Bronchial epithelial cell (primary cell): ENCODE data around the gene GLP2R. TPM values are rescaled to one million over a fixed set of nuclear protein-coding genes. Genes with fewer than 3 reads are reported as not detected.

ENCODE experiments used
- DNase-seq: peaks from one replicate; pipeline ENCODE4 v3.0.0-alpha.2; 2010; ENCODE audit warnings: low read depth
- FAIRE-seq: peaks from 2 replicates; lab custom pipeline; 2011; peaks lifted over from hg19 to GRCh38; lab: Jason Lieb, UNC
- H3K27me3 ChIP-seq: 2 replicates; pipeline ENCODE4 v1.5.1; 2011; ENCODE audit warnings: low read length; ENCODE audit not compliant: control insufficient read depth, insufficient read depth
- H3K36me3 ChIP-seq: 2 replicates; pipeline ENCODE4 v1.5.1; 2011; ENCODE audit warnings: low read length; ENCODE audit not compliant: control insufficient read depth, insufficient read depth
- H3K4me3 ChIP-seq: 2 replicates; pipeline ENCODE4 v1.5.1; 2011; ENCODE audit warnings: mild to moderate bottlenecking, low read depth, low read length, control low read depth
- total RNA-seq: library from RNA; depleted of rRNA; stranded (reverse); fragments of >200 nt; gene quantifications from 2 replicates; pipeline ENCODE4 v1.2.1, GENCODE V29; 2014
- TF ChIP-seq, protein P1 (sequence below): IDR thresholded peaks from 2 replicates; pipeline ENCODE4 v1.5.1; 2011; ENCODE audit warnings: mild to moderate bottlenecking, moderate library complexity, low read length, control low read depth, inconsistent platforms; ENCODE audit not compliant: insufficient read depth, severe bottlenecking

Gene GLP2R
- total RNA-seq, 1 donor from 2014 or later: under 0.01 TPM

GRCh38 chr17:9912121-9913099, 86.7 kb downstream of the GLP2R start:
- TF ChIP-seq, protein P1, sequence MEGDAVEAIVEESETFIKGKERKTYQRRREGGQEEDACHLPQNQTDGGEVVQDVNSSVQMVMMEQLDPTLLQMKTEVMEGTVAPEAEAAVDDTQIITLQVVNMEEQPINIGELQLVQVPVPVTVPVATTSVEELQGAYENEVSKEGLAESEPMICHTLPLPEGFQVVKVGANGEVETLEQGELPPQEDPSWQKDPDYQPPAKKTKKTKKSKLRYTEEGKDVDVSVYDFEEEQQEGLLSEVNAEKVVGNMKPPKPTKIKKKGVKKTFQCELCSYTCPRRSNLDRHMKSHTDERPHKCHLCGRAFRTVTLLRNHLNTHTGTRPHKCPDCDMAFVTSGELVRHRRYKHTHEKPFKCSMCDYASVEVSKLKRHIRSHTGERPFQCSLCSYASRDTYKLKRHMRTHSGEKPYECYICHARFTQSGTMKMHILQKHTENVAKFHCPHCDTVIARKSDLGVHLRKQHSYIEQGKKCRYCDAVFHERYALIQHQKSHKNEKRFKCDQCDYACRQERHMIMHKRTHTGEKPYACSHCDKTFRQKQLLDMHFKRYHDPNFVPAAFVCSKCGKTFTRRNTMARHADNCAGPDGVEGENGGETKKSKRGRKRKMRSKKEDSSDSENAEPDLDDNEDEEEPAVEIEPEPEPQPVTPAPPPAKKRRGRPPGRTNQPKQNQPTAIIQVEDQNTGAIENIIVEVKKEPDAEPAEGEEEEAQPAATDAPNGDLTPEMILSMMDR: no peak
- no peak overlapping the region for H3K4me3 ChIP-seq
- no peaks in the 10 kb centered on the region for H3K36me3 ChIP-seq
- H3K27me3 ChIP-seq: no peaks in the 10 kb centered on the region
- DNase-seq (no peak), FAIRE-seq (no peak)

DNA sequence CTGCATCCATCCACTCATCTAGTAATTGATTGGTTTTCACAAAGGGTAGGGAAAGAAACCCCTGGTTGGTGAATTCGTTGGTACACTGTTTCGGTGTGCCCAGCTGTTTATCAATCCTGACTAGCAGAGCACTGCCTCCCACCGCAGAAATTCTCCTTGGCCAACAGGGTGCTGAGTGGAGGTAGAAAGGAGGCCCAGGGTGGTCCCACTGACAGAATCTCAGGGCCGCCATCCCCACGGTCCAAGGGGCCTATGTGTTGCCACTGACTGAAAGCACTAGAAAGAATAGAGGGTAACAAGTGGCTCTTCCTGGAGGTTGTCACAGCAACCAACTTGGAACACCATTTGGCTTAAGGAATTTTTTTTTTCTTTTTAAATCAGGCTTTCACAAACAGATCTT, 87.8 kb downstream of the GLP2R start:
- TF ChIP-seq, protein P1: no peak
- DNase-seq: no peak
- Histone ChIP-seq H3K27me3 (no peaks in the 10 kb centered on the region), H3K36me3 (no peaks in the 10 kb centered on the region), H3K4me3 (no peak overlapping the region)
- no peak for FAIRE-seq

GRCh38 chr17:9916108-9916507, 90.4 kb downstream of the GLP2R start:
- TF ChIP-seq, protein P1: no peak
- no peaks in the 10 kb centered on the region for H3K27me3 ChIP-seq
- DNase-seq (no peak), FAIRE-seq (no peak)
- no peaks in the 10 kb centered on the region for H3K36me3 ChIP-seq
- no peak overlapping the region for H3K4me3 ChIP-seq

DNA sequence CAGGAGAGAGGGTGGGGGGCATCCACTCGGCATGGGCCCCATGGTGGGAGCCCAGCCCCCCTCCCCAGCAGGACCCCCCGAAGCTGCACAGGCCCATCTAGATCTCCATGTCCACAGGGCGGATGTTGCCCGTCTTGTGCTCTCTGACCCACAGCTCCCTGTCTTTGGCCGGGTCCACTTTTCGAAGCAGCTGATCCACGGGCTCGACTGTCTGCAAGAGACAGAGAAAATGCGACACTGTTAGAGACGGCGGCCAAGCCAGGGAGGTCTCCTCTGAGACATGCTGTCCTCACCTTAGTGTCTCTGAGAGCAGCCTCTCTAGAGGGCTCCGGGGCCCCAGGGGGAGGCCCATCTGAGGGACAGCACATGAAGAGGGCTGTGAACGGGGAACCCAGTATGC, 91.4 kb downstream of the GLP2R start:
- Histone ChIP-seq H3K27me3 (no peaks in the 10 kb centered on the region), H3K4me3 (no peak overlapping the region), H3K36me3 (no peaks in the 10 kb centered on the region)
- TF ChIP-seq, protein P1: no peak
- no peak for FAIRE-seq
- no peak for DNase-seq

- FAIRE-seq (no peak), DNase-seq (no peak)
- Histone ChIP-seq H3K36me3 (no peaks in the 10 kb centered on the region), H3K27me3 (no peaks in the 10 kb centered on the region), H3K4me3 (no peak overlapping the region)
- TF ChIP-seq, protein P1: no peak
Observed at GRCh38 chr17:9917801-9918200, 92.1 kb downstream of the GLP2R start.
